KOPT-K1 (cell line): ENCODE data around the gene TRIM8.
"Not testable (repeated sequence)": the region's sequence is repeated elsewhere in the genome, so short reads cannot be mapped to it uniquely, and the experiment has no call there.

Experiments
- H3K27ac ChIP-seq: fragments of 200-600 bp; sonication (generic); 2 replicates; pipeline ENCODE4 v1.5.1; 2016; ENCODE audit warnings: antibody characterized with exemption, mild to moderate bottlenecking, low read depth, low read length; ENCODE audit not compliant: poor library complexity, severe bottlenecking
- H3K36me3 ChIP-seq: fragments of 200-600 bp; sonication (generic); 2 replicates; pipeline ENCODE4 v1.5.1; 2017; ENCODE audit warnings: antibody characterized with exemption, mild to moderate bottlenecking, low read length, moderate library complexity; ENCODE audit not compliant: insufficient read depth
- H3K9me3 ChIP-seq: fragments of 200-600 bp; sonication (generic); 2 replicates; pipeline ENCODE4 v1.5.1; 2017; ENCODE audit warnings: antibody characterized with exemption, low read length, mild to moderate bottlenecking; ENCODE audit not compliant: insufficient read depth, poor library complexity, severe bottlenecking

TRIM8 gene

GRCh38 chr10:102660888-102661657 is 16.8 kb downstream of the TRIM8 start:
- no peaks in the 10 kb centered on the region for H3K9me3 ChIP-seq
- H3K27ac ChIP-seq: peak overlapping the region; percentile 48
- peaks cover 27% of the 10 kb centered on the region for H3K36me3 ChIP-seq

DNA sequence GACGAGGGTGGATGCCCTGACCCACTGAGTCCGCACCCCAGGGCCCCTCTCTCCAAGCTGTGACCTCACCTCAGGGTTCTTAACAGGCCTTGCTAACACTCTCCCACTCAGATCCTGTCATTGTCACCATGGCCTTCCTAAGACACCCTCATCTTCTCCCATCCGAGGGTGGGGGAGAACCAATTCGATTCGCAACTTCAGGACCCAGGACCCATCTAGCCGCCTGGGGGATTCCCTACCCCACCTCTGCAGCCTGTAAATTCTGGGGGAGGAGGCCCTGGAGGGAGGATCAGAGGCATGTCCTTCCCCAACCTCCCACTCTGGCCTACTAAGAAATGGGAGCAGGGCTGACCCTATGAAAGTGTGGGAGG is 17.4 kb downstream of the TRIM8 start:
- peak overlapping the region; percentile 48 for H3K27ac ChIP-seq
- no peaks in the 10 kb centered on the region for H3K9me3 ChIP-seq
- peaks cover 21% of the 10 kb centered on the region for H3K36me3 ChIP-seq

- Histone ChIP-seq H3K27ac (no peak overlapping the region), H3K9me3 (no peaks in the 10 kb centered on the region), H3K36me3 (no peaks in the 10 kb centered on the region)
These were observed 21.7 kb downstream of the TRIM8 start for GRCh38 chr10:102665904-102666509.

- not testable (repeated sequence) for H3K27ac ChIP-seq, H3K36me3 ChIP-seq, H3K9me3 ChIP-seq
These were observed 23.1 kb downstream of the TRIM8 start for GRCh38 chr10:102667411-102667810.

GRCh38 chr10:102668326-102669107 is 24.2 kb downstream of the TRIM8 start:
- Histone ChIP-seq H3K9me3 (no peaks in the 10 kb centered on the region), H3K27ac (no peak overlapping the region), H3K36me3 (no peaks in the 10 kb centered on the region)

GRCh38 chr10:102669206-102670064 is 25.2 kb downstream of the TRIM8 start:
- no peaks in the 10 kb centered on the region for H3K36me3 ChIP-seq
- no peaks in the 10 kb centered on the region for H3K9me3 ChIP-seq
- H3K27ac ChIP-seq: peak overlapping the region; percentile 31

DNA sequence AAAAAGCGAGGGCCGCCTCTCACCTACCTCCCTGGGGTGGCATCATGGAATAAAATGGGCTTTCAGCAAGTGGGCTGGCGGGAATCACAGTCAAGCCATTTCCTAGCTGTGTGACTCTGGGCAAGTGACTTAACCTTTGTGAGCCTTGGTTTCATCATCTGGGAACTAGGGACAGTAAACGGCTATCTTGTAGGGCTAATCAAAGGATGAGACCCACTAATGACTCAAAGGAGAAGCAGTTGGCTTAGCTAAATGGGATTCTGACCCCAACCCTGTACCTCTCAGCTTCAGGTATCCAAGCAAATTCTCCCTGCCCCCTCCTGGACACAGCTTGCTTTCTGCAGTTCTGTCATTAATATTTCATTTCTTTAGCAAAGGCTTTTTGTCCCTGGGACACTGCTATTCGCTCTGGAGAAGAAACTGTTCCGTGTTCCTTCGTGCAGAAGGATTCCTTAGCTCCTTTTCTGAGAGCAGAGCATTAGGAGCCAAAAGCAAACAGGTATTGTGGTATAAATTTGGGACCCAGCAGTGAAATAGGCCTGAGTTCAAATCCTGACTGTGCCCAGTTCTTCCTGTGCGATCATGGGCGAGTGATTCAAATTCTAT is 25.9 kb downstream of the TRIM8 start:
- no peaks in the 10 kb centered on the region for H3K9me3 ChIP-seq
- H3K27ac ChIP-seq: no peak overlapping the region
- H3K36me3 ChIP-seq: no peaks in the 10 kb centered on the region

DNA sequence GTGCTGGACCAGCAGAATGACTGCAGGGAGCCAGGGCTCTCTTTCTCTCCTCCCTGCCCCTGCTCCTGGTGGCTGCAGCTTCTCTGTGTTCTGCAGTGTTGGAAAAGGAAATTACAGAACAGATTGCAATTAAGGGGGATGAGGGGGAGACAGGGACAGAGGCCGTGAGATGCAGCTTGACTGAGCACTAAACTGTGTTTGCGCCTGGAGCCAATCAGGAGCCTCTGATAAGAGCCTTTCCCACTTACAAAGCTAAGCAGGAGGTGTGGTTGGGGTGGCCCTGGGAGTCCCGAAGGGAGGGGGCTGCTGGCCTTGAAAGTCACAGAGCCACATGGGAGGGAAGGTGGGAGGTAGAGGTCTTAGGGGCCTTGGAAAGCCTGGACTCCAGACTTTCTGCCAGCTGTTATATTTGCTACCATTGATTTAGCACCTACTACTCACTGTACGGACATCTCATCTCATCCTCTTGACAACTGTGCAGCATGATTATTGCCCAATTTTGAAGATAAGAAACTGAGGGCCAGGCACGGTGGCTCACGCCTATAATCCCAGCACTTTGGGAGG is 26.7 kb downstream of the TRIM8 start:
- no peaks in the 10 kb centered on the region for H3K9me3 ChIP-seq
- H3K27ac ChIP-seq: peak overlapping the region; percentile 23
- H3K36me3 ChIP-seq: no peaks in the 10 kb centered on the region

- Histone ChIP-seq H3K36me3 (no peaks in the 10 kb centered on the region), H3K9me3 (no peaks in the 10 kb centered on the region), H3K27ac (peak overlapping the region; percentile 81)
These were observed 29.0 kb downstream of the TRIM8 start for GRCh38 chr10:102673236-102673818.

DNA sequence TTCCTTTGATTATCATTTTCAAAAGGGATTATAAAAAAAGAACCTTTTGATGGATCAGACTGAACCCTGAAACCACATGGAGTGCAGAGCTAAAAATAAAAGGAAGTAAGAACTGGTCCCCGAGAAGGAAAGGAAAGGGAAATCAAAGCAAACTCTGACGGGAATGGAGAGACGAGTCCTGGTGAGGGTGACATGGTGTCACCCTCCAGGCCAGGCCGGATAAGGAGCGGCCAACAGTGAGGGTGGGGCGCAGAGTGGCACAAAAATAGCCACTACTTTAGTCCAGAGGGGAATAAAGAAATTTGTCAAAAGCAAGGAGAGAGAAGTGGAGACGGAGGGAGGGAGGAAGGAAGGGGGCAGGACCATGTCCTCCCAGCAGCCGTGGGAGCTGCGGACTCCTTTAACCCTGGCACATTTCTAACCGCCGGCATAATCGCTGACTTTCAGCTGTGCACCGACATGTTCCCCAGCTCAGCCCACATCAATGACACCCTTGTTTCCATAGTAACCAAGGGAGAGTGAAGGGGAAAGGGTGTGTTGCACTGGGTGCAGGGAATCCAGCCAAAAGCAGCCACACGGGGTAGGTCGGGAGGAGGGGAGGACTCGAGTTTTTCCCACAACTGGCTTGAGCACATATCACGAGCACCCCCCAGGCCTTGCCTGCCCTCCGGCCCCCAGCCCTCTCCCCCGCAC is 29.7 kb downstream of the TRIM8 start:
- peak overlapping the region; percentile 81 for H3K27ac ChIP-seq

GRCh38 chr10:102674566-102674965 is 30.3 kb downstream of the TRIM8 start:
- Histone ChIP-seq H3K27ac (peak overlapping the region; percentile 81), H3K36me3 (no peaks in the 10 kb centered on the region), H3K9me3 (no peaks in the 10 kb centered on the region)

More for the DNA sequence above, 29.7 kb downstream of the TRIM8 start:
- Histone ChIP-seq H3K36me3 (no peaks in the 10 kb centered on the region), H3K9me3 (no peaks in the 10 kb centered on the region)

GRCh38 chr10:102675011-102675665 is 30.9 kb downstream of the TRIM8 start:
- H3K9me3 ChIP-seq: no peaks in the 10 kb centered on the region
- H3K36me3 ChIP-seq: no peaks in the 10 kb centered on the region
- H3K27ac ChIP-seq: peak overlapping the region; percentile 81
